Activated T-cell treated with anti-CD3 and anti-CD28 coated beads, Interleukin-2, amount 50 U/mL, for 1 hour (primary cell): ENCODE results near the gene GALNTL6.

Source experiments
- DNase-seq: peaks from one replicate; pipeline ENCODE4 v3.0.0-alpha.2; 2020

The GALNTL6 gene

GRCh38 chr4:173045571-173045970 is 1232.4 kb downstream of the GALNTL6 start:
- DNase-seq, result no peak

- DNase-seq, result no peak
Measured at GRCh38 chr4:173046144-173046543, 1232.9 kb downstream of the GALNTL6 start.

- no peak for DNase-seq
Measured at GRCh38 chr4:173046818-173047217, 1233.6 kb downstream of the GALNTL6 start.

GRCh38 chr4:173051232-173051631 is 1238.0 kb downstream of the GALNTL6 start:
- DNase-seq, result no peak

GRCh38 chr4:173051716-173052115 is 1238.5 kb downstream of the GALNTL6 start:
- no peak for DNase-seq

GRCh38 chr4:173052439-173052838 is 1239.2 kb downstream of the GALNTL6 start:
- no peak for DNase-seq

- DNase-seq, result no peak
Measured at GRCh38 chr4:173056271-173056670, 1243.1 kb downstream of the GALNTL6 start.

- no peak for DNase-seq
Measured at GRCh38 chr4:173056710-173057109, 1243.5 kb downstream of the GALNTL6 start.

- no peak for DNase-seq
Measured at GRCh38 chr4:173057442-173057841, 1244.2 kb downstream of the GALNTL6 start.

- DNase-seq, result no peak
Measured at GRCh38 chr4:173057901-173058300, 1244.7 kb downstream of the GALNTL6 start.

- DNase-seq, result no peak
Measured at GRCh38 chr4:173061160-173061559, 1248.0 kb downstream of the GALNTL6 start.

GRCh38 chr4:173073939-173074500 is 1260.8 kb downstream of the GALNTL6 start:
- DNase-seq, result no peak

GRCh38 chr4:173074501-173074946 is 1261.3 kb downstream of the GALNTL6 start:
- DNase-seq, result no peak

- DNase-seq, result no peak
Measured at GRCh38 chr4:173076903-173077634, 1263.9 kb downstream of the GALNTL6 start.

- no peak for DNase-seq
Measured at GRCh38 chr4:173088144-173088543, 1274.9 kb downstream of the GALNTL6 start.
